IMR-90 (cell line): ENCODE data around the gene SULT1C4. TPM values are rescaled to one million over a fixed set of nuclear protein-coding genes. Genes with fewer than 3 reads are reported as not detected.

Experiments used
- ATAC-seq: fragments of 200-7000 bp; cut with Tn5 transposase; 2 replicates; pipeline ENCODE4 v1.9.1; 2020; ENCODE audit warnings: low read depth, mild to moderate bottlenecking, moderate library complexity
- BruUV-seq: library from RNA; stranded (reverse); fragments of 400-500 nt; replicated peaks from 2 replicates; lab custom pipeline; 2021; lab: Mats Ljungman, UMichigan
- CTCF ChIA-PET: fragments of 300-600 bp; formaldehyde crosslinking; extraction: SDS; loops from one replicate; lab custom pipeline; 2021; ENCODE audit warnings: antibody characterized with exemption; lab: Yijun Ruan, JAX
- POLR2A ChIA-PET: fragments of 300-600 bp; sonication (Branson Sonifier 250); formaldehyde crosslinking; loops from one replicate; lab custom pipeline; 2022; ENCODE audit warnings: antibody characterized with exemption; ENCODE audit not compliant: unreplicated experiment; lab: Charles Lee
- DNase-seq: peaks from one replicate; pipeline ENCODE4 v3.0.0; 2013
- H2AFZ ChIP-seq: replicated peaks from 2 replicates; pipeline ENCODE3; 2013; ENCODE audit warnings: low read length, mild to moderate bottlenecking; ENCODE audit not compliant: poor library complexity
- H2AK5ac ChIP-seq: 2 replicates; pipeline ENCODE4 v1.6.1; 2013; ENCODE audit warnings: low read depth, low read length, inconsistent platforms
- H2AK9ac ChIP-seq: replicated peaks from 2 replicates; pipeline ENCODE3; 2013; ENCODE audit warnings: mild to moderate bottlenecking, low read depth, low read length, moderate library complexity; ENCODE audit not compliant: poor library complexity
- H2BK120ac ChIP-seq: 2 replicates; pipeline ENCODE4 v1.6.1; 2013; ENCODE audit warnings: low read depth, low read length, inconsistent platforms
- H2BK15ac ChIP-seq: 3 replicates; pipeline ENCODE4 v1.6.1; 2013; ENCODE audit warnings: low read depth, low read length, inconsistent platforms
- H2BK20ac ChIP-seq: 2 replicates; pipeline ENCODE4 v1.6.1; 2013; ENCODE audit warnings: low read depth, mild to moderate bottlenecking, inconsistent platforms, low read length, moderate library complexity
- H2BK5ac ChIP-seq: 2 replicates; pipeline ENCODE4 v1.6.1; 2013; ENCODE audit warnings: mild to moderate bottlenecking, low read depth, low read length, inconsistent platforms; ENCODE audit not compliant: poor library complexity, severe bottlenecking
- H3K14ac ChIP-seq: replicated peaks from 2 replicates; pipeline ENCODE4 v1.6.1; 2013; ENCODE audit warnings: low read depth, low read length, inconsistent platforms
- H3K18ac ChIP-seq: 2 replicates; pipeline ENCODE4 v1.6.1; 2013; ENCODE audit warnings: low read depth, low read length, control low read depth
- H3K23ac ChIP-seq: 2 replicates; pipeline ENCODE4 v1.6.1; 2013; ENCODE audit warnings: low read depth, low read length, inconsistent platforms
- H3K27ac ChIP-seq: 2 replicates; pipeline ENCODE4 v1.5.1; 2013; ENCODE audit warnings: mild to moderate bottlenecking, control low read depth, low read length; ENCODE audit not compliant: insufficient read depth
- H3K27me3 ChIP-seq: 2 replicates; pipeline ENCODE4 v1.6.1; 2013; ENCODE audit warnings: low read length; ENCODE audit not compliant: control insufficient read depth, insufficient read depth
- H3K36me3 ChIP-seq: 2 replicates; pipeline ENCODE4 v1.6.1; 2013; ENCODE audit warnings: low read length, mixed read lengths; ENCODE audit not compliant: control insufficient read depth, insufficient read depth
- H3K4ac ChIP-seq: 2 replicates; pipeline ENCODE4 v1.6.1; 2013; ENCODE audit warnings: low read depth, low read length, inconsistent platforms
- H3K4me1 ChIP-seq: 2 replicates; pipeline ENCODE4 v1.6.1; 2013; ENCODE audit warnings: low read length, mixed read lengths; ENCODE audit not compliant: control insufficient read depth, insufficient read depth
- H3K4me2 ChIP-seq: 2 replicates; pipeline ENCODE4 v1.6.1; 2013; ENCODE audit warnings: low read depth, mild to moderate bottlenecking, control low read depth, low read length, moderate library complexity
- H3K4me3 ChIP-seq: 2 replicates; pipeline ENCODE4 v1.5.1; 2013; ENCODE audit warnings: low read depth, mild to moderate bottlenecking, control low read depth, low read length, moderate library complexity; ENCODE audit not compliant: insufficient read depth
- H3K56ac ChIP-seq: 2 replicates; pipeline ENCODE4 v1.6.1; 2013; ENCODE audit warnings: low read length, inconsistent platforms; ENCODE audit not compliant: insufficient read depth; ENCODE audit errors: extremely low read depth
- H3K79me1 ChIP-seq, 2 experiments: 2 replicates each; pipeline ENCODE4 v1.6.1; 2013; ENCODE audit warnings: low read length in 2 of 2, inconsistent platforms in 1 of 2, low read depth in 1 of 2
- H3K9ac ChIP-seq: 2 replicates; pipeline ENCODE4 v1.6.1; 2013; ENCODE audit warnings: low read depth, low read length, control low read depth
- H3K9me1 ChIP-seq: 2 replicates; pipeline ENCODE4 v1.6.1; 2013; ENCODE audit warnings: low read length, inconsistent platforms; ENCODE audit not compliant: insufficient read depth
- H3K9me3 ChIP-seq: 2 replicates; pipeline ENCODE4 v1.6.1; 2013; ENCODE audit warnings: low read length; ENCODE audit not compliant: control insufficient read depth, insufficient read depth
- H4K20me1 ChIP-seq: 2 replicates; pipeline ENCODE4 v1.6.1; 2013; ENCODE audit warnings: low read length, inconsistent platforms; ENCODE audit not compliant: insufficient read depth
- H4K5ac ChIP-seq: 2 replicates; pipeline ENCODE4 v1.6.1; 2013; ENCODE audit warnings: mild to moderate bottlenecking, low read depth, low read length, control low read depth
- H4K8ac ChIP-seq, 2 experiments: 2 replicates each; pipeline ENCODE4 v1.6.1; 2013; ENCODE audit warnings: low read depth in 2 of 2, low read length in 2 of 2, control low read depth in 1 of 2, inconsistent platforms in 1 of 2
- H4K91ac ChIP-seq: 2 replicates; pipeline ENCODE4 v1.6.1; 2013; ENCODE audit warnings: low read depth, low read length, inconsistent platforms; ENCODE audit not compliant: insufficient read depth
- BHLHE40 ChIP-seq: fragments of 150-350 bp; IDR thresholded peaks from 2 replicates; pipeline ENCODE4 v1.6.1; 2016; ENCODE audit warnings: mild to moderate bottlenecking, low read depth, low read length
- CEBPB ChIP-seq: IDR thresholded peaks from 2 replicates; pipeline ENCODE4 v1.6.1; 2012; ENCODE audit warnings: low read depth, low read length, improper control_type of control experiment
- CHD1 ChIP-seq: IDR thresholded peaks from 2 replicates; pipeline ENCODE4 v1.6.1; 2012; ENCODE audit warnings: low read depth, low read length, improper control_type of control experiment
- FOS ChIP-seq: fragments of 150-350 bp; IDR thresholded peaks from 2 replicates; pipeline ENCODE4 v1.6.1; 2016; ENCODE audit warnings: low read depth, low read length
- MAFK ChIP-seq: IDR thresholded peaks from 2 replicates; pipeline ENCODE4 v1.6.1; 2012; ENCODE audit warnings: low read depth, low read length, improper control_type of control experiment
- MAZ ChIP-seq: IDR thresholded peaks from 2 replicates; pipeline ENCODE4 v1.6.1; 2012; ENCODE audit warnings: low read depth, mild to moderate bottlenecking, low read length, improper control_type of control experiment, moderate library complexity, borderline replicate concordance
- MXI1 ChIP-seq: IDR thresholded peaks from 2 replicates; pipeline ENCODE4 v1.6.1; 2012; ENCODE audit warnings: low read depth, mild to moderate bottlenecking, low read length, moderate library complexity, borderline replicate concordance
- NFE2L2 ChIP-seq: fragments of 150-350 bp; IDR thresholded peaks from 2 replicates; pipeline ENCODE4 v1.6.1; 2016; ENCODE audit warnings: low read depth, mild to moderate bottlenecking, low read length
- POLR2A ChIP-seq: IDR thresholded peaks from 2 replicates; pipeline ENCODE4 v1.6.1; 2012; ENCODE audit warnings: mild to moderate bottlenecking, low read depth, low read length
- RAD21 ChIP-seq: IDR thresholded peaks from 2 replicates; pipeline ENCODE4 v1.6.1; 2012; ENCODE audit warnings: low read length, improper control_type of control experiment
- RCOR1 ChIP-seq: IDR thresholded peaks from 2 replicates; pipeline ENCODE4 v1.6.1; 2012; ENCODE audit warnings: mild to moderate bottlenecking, low read length, improper control_type of control experiment; ENCODE audit not compliant: insufficient replicate concordance
- RFX5 ChIP-seq: IDR thresholded peaks from 2 replicates; pipeline ENCODE4 v1.8.0; 2012; ENCODE audit warnings: low read depth, mild to moderate bottlenecking, low read length, moderate library complexity
- SMC3 ChIP-seq: fragments of 150-350 bp; IDR thresholded peaks from 2 replicates; pipeline ENCODE4 v1.6.1; 2016; ENCODE audit warnings: low read depth, mild to moderate bottlenecking, antibody characterized with exemption, low read length, moderate library complexity
- WGBS, 2 experiments: methylation state at CpG; one replicate each; pipeline versions ENCODE4 v1.1.5 to v1.1.7; 2013; ENCODE audit warnings: missing lambda C conversion rate in 2 of 2; ENCODE audit not compliant: insufficient read length in 1 of 2; ENCODE audit errors: extremely low coverage in 2 of 2; 5-methylcytosine and 5-hydroxymethylcytosine counted together
- dilution Hi-C: fragments of 300-500 bp; cut with HindIII; formaldehyde crosslinking; loops from one replicate; pipeline ENCODE4 v1.14.3; 2018; ENCODE audit warnings: low sequenced_read_pairs; ENCODE audit not compliant: unreplicated experiment
- in situ Hi-C: fragments of 300-500 bp; cut with MboI; formaldehyde crosslinking; loops from 3 replicates; pipeline ENCODE4 v1.14.3; 2019; ENCODE audit warnings: low sequenced_read_pairs, inconsistent platforms, mixed read lengths
- intact Hi-C: fragments of 100-400 bp; cut with micrococcal nuclease; formaldehyde crosslinking; loops from 2 replicates; pipeline ENCODE4 v1.10.0; 2022
- polyA plus RNA-seq, 3 experiments: library from polyadenylated mRNA; depleted of rRNA; stranded (reverse); fragments of >200 nt; gene quantifications; 2 replicates each; pipeline ENCODE4 v1.2.3, GENCODE V29; 2012; ENCODE audit warnings: low replicate concordance in 1 of 3
- total RNA-seq: library from RNA; depleted of rRNA; stranded (reverse); fragments of >200 nt; gene quantifications from 2 replicates; pipeline ENCODE4 v1.2.3, GENCODE V29; 2012
- TF ChIP-seq, protein P1 (sequence below): fragments of 150-350 bp; IDR thresholded peaks from 2 replicates; pipeline ENCODE4 v1.6.1; 2016; ENCODE audit warnings: low read depth, mild to moderate bottlenecking, low read length, moderate library complexity, borderline replicate concordance
- TF ChIP-seq, protein P2 (sequence below): fragments of 150-350 bp; IDR thresholded peaks from 2 replicates; pipeline ENCODE4 v1.6.1; 2017; ENCODE audit warnings: mild to moderate bottlenecking, antibody characterized with exemption, low read length, low read depth
- TF ChIP-seq, protein P3 (sequence below): conservative IDR thresholded peaks from 2 replicates; pipeline ENCODE4 v1.5.1; 2012; ENCODE audit warnings: mild to moderate bottlenecking, low read depth, low read length, improper control_type of control experiment

The SULT1C4 gene
- total and polyA plus RNA-seq, 2 of the 4 experiments (the other 2 are of a cell fraction) = 0.36 to 0.50 TPM

DNA sequence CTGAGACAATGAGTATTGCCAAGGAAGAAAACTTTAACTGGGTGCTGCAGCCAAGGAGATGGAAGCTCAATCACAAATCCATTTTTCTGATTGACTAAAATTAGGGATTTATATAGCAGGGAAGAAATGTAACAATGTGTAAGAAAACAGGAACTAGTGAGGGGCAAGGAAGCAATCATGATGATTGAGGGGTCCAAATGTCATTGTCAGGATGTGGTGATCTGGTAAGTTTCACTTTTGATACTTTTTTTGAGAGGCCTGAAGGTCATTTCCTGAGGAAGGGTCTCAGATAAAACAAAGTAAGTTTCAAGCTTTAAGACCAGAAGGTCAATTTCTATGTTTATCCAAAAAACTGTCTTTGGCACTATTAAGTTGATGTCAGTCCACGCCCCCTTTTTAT lies 59.2 kb downstream of the SULT1C4 start:
- TF ChIP-seq CEBPB = no peak
- TF ChIP-seq RFX5 = no peak
- TF ChIP-seq POLR2A = no peak
- TF ChIP-seq FOS = no peak
- TF ChIP-seq NFE2L2 = no peak
- TF ChIP-seq CHD1 = no peak
- no peak for TF ChIP-seq RAD21
- TF ChIP-seq SMC3 = no peak
- TF ChIP-seq, protein P1, sequence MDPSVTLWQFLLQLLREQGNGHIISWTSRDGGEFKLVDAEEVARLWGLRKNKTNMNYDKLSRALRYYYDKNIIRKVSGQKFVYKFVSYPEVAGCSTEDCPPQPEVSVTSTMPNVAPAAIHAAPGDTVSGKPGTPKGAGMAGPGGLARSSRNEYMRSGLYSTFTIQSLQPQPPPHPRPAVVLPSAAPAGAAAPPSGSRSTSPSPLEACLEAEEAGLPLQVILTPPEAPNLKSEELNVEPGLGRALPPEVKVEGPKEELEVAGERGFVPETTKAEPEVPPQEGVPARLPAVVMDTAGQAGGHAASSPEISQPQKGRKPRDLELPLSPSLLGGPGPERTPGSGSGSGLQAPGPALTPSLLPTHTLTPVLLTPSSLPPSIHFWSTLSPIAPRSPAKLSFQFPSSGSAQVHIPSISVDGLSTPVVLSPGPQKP = no peak
- TF ChIP-seq MXI1 = no peak
- no peak for TF ChIP-seq BHLHE40
- TF ChIP-seq, protein P2, sequence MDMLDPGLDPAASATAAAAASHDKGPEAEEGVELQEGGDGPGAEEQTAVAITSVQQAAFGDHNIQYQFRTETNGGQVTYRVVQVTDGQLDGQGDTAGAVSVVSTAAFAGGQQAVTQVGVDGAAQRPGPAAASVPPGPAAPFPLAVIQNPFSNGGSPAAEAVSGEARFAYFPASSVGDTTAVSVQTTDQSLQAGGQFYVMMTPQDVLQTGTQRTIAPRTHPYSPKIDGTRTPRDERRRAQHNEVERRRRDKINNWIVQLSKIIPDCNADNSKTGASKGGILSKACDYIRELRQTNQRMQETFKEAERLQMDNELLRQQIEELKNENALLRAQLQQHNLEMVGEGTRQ = no peak
- TF ChIP-seq, protein P3, sequence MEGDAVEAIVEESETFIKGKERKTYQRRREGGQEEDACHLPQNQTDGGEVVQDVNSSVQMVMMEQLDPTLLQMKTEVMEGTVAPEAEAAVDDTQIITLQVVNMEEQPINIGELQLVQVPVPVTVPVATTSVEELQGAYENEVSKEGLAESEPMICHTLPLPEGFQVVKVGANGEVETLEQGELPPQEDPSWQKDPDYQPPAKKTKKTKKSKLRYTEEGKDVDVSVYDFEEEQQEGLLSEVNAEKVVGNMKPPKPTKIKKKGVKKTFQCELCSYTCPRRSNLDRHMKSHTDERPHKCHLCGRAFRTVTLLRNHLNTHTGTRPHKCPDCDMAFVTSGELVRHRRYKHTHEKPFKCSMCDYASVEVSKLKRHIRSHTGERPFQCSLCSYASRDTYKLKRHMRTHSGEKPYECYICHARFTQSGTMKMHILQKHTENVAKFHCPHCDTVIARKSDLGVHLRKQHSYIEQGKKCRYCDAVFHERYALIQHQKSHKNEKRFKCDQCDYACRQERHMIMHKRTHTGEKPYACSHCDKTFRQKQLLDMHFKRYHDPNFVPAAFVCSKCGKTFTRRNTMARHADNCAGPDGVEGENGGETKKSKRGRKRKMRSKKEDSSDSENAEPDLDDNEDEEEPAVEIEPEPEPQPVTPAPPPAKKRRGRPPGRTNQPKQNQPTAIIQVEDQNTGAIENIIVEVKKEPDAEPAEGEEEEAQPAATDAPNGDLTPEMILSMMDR = no peak
- TF ChIP-seq MAZ = no peak
- TF ChIP-seq MAFK = no peak
- no peak for TF ChIP-seq RCOR1
- H4K20me1 ChIP-seq = no peaks in the 10 kb centered on the region
- no peak overlapping the region for H2BK5ac ChIP-seq
- in situ Hi-C loops (no loop called here), intact Hi-C loops (no loop called here), dilution Hi-C loops (no loop called here)
- no peak overlapping the region for H3K4me3 ChIP-seq
- POLR2A ChIA-PET = no interaction called here
- H4K8ac ChIP-seq = no peak overlapping the region
- CTCF ChIA-PET = interaction anchor here (1.0 kb wide), 1 partner anchor 158 kb away, joined by 3 read pairs; no protein-coding TSS in a partner anchor
- no peak overlapping the region for H3K4ac ChIP-seq
- H4K91ac ChIP-seq = no peak overlapping the region
- H3K9ac ChIP-seq = no peak overlapping the region
- H3K36me3 ChIP-seq = no peaks in the 10 kb centered on the region
- no TSS peak for BruUV-seq
- no peak overlapping the region for H2BK120ac ChIP-seq
- H2AK5ac ChIP-seq = no peak overlapping the region
- H2BK15ac ChIP-seq = no peak overlapping the region
- no peaks in the 10 kb centered on the region for H3K9me1 ChIP-seq
- no peaks in the 10 kb centered on the region for H3K79me1 ChIP-seq
- no peak overlapping the region for H2AFZ ChIP-seq
- H3K27ac ChIP-seq = no peak overlapping the region
- H3K4me2 ChIP-seq = no peak overlapping the region
- ATAC-seq = no peak
- WGBS, 2 experiments = no CpG with 5 or more reads among the region's 1 CpG
- no peak overlapping the region for H3K18ac ChIP-seq
- DNase-seq = no peak
- H3K14ac ChIP-seq = no peak overlapping the region
- no peaks in the 10 kb centered on the region for H3K9me3 ChIP-seq
- no peaks in the 10 kb centered on the region for H3K4me1 ChIP-seq
- no peaks in the 10 kb centered on the region; the same call in 1 of the 2 replicates for H3K27me3 ChIP-seq
- H3K56ac ChIP-seq = no peak overlapping the region
- H2BK20ac ChIP-seq = no peak overlapping the region
- no peak overlapping the region for H2AK9ac ChIP-seq
- no peak overlapping the region for H4K5ac ChIP-seq
- H3K23ac ChIP-seq = no peak overlapping the region
